Muscle layer of colon (tissue), 2 donors: Measurements from ENCODE around the gene TKTL1.
"Not testable (repeated sequence)": the region's sequence is repeated elsewhere in the genome, so short reads cannot be mapped to it uniquely, and the experiment has no call there.

Experiments
- H3K27ac ChIP-seq: one replicate; pipeline ENCODE4 v1.7.0; 2013; ENCODE audit warnings: low read depth, mild to moderate bottlenecking, low read length, moderate library complexity
- H3K27me3 ChIP-seq, 2 donors: one replicate each; pipeline ENCODE4 v1.7.0; 2013; ENCODE audit warnings: low read length in 2 of 2, mild to moderate bottlenecking in 2 of 2; ENCODE audit not compliant: insufficient read depth in 2 of 2, control insufficient read depth in 1 of 2
- H3K36me3 ChIP-seq: one replicate; pipeline ENCODE4 v1.7.0; 2013; ENCODE audit warnings: mild to moderate bottlenecking, low read length; ENCODE audit not compliant: insufficient read depth
- H3K4me1 ChIP-seq: one replicate; pipeline ENCODE4 v1.7.0; 2013; ENCODE audit warnings: mild to moderate bottlenecking, low read length; ENCODE audit not compliant: insufficient read depth
- H3K4me3 ChIP-seq, 2 donors: one replicate each; pipeline ENCODE4 v1.7.0; 2013; ENCODE audit warnings: low read length in 2 of 2, low read depth in 1 of 2, mild to moderate bottlenecking in 1 of 2, moderate library complexity in 1 of 2
- H3K9ac ChIP-seq: one replicate; pipeline ENCODE4 v1.7.0; 2013; ENCODE audit warnings: low read length
- H3K9me3 ChIP-seq: one replicate; pipeline ENCODE4 v1.7.0; 2013; ENCODE audit warnings: mild to moderate bottlenecking, low read length
- donor health status: abdominal sarcoma.
- donor health status: Adenocarcinoma of cecum.

The TKTL1 gene, protein sequence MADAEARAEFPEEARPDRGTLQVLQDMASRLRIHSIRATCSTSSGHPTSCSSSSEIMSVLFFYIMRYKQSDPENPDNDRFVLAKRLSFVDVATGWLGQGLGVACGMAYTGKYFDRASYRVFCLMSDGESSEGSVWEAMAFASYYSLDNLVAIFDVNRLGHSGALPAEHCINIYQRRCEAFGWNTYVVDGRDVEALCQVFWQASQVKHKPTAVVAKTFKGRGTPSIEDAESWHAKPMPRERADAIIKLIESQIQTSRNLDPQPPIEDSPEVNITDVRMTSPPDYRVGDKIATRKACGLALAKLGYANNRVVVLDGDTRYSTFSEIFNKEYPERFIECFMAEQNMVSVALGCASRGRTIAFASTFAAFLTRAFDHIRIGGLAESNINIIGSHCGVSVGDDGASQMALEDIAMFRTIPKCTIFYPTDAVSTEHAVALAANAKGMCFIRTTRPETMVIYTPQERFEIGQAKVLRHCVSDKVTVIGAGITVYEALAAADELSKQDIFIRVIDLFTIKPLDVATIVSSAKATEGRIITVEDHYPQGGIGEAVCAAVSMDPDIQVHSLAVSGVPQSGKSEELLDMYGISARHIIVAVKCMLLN

DNA sequence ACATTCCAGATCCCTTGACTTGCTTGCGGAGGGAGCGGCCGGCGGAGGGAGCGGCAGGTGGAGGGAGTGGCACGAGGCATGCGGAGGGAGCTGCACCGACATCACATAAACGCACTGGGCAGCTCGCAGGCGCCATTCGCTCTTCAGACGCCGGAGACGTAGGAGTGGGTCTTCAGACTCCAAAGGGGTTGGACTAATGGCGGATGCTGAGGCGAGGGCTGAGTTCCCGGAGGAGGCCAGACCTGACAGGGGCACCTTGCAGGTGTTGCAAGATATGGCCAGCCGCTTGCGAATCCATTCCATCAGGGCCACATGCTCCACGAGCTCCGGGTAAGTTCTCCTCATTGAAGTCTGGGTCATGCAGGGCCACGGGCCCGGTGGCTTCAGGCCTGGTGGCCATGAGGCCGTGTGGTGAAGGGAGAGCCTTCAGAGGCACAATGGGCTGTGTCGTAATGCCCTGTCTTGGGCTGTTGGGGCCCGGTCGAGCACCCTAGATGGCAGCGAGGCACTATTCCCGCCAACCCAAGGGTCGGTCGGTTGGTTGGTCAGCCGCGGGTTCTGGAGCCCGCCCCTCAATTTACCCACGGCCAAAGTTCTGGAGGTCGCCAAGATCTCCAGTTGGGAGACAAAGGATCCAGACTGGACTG, at the start of gene TKTL1:
TSS of gene TKTL1 (plus strand) at position 132 of the 647 bp plus-strand sequence. CDS start at position 197, 65 bp downstream.
- H3K4me1 ChIP-seq, result no peaks in the 10 kb centered on the region
- no peak within 1 kb of the TSS for H3K4me3 ChIP-seq
- no peak within 1 kb of the TSS for H3K9ac ChIP-seq
- H3K27ac ChIP-seq, result no peak within 1 kb of the TSS
- H3K36me3 ChIP-seq, result no peaks in the 10 kb centered on the region
- H3K9me3 ChIP-seq, result no peaks in the 10 kb centered on the region
- no peaks in the 10 kb centered on the region for H3K27me3 ChIP-seq

DNA sequence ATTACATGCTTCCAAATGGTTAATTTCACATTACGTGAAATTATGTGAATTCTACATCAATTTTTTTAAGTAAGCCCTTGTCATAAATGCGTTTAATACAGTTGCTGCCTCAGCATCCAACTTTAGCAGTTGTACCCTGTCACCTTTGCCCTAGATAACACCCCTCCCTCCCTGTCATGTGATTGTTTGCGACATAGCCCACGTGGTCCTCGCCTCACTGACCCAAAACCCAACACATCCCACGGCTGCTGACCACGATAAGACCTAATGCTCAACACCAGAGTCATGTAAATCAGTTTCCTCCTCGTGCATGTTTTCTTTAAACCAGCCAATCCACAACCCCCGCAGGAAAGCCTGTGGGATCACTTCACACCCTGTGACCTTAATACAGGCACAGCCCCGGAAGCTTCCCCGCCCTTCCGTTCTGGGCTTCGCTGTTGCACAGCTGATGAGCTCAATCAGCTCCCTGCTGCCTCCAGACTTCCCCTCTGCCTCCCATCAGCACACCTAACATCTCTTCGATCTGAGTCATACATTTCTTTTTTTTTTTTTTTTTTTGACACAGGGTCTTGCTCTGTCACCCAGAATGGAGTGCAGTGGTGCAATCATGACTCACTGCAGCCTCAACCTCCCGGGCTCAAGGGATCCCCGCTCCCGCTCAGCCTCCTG, 48.1 kb upstream of the TKTL1 start:
- H3K4me1 ChIP-seq, H3K27ac ChIP-seq, H3K36me3 ChIP-seq, H3K9ac ChIP-seq, H3K9me3 ChIP-seq, H3K27me3 ChIP-seq, H3K4me3 ChIP-seq: not testable (repeated sequence)

DNA sequence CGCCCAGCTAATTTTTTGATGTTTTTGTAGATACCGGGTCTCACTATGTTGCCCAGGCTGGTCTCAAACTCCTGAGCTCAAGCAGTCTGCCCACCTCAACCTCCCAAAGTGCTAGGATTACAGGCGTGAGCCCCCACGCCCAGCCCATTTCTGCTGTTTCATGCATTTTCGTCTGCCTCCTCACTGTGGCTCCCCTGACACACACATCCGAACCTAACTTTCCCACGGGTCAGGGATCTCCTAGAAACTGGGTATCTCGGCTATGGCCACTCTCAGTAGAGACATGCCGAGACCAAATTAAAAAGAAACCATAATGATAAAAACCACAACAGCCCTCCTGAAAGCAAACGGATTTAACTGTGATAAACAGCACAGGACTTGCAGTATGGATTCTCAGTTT, 47.5 kb upstream of the TKTL1 start:
- H3K36me3 ChIP-seq, H3K9ac ChIP-seq, H3K27me3 ChIP-seq, H3K4me1 ChIP-seq, H3K4me3 ChIP-seq, H3K9me3 ChIP-seq, H3K27ac ChIP-seq: not testable (repeated sequence)

DNA sequence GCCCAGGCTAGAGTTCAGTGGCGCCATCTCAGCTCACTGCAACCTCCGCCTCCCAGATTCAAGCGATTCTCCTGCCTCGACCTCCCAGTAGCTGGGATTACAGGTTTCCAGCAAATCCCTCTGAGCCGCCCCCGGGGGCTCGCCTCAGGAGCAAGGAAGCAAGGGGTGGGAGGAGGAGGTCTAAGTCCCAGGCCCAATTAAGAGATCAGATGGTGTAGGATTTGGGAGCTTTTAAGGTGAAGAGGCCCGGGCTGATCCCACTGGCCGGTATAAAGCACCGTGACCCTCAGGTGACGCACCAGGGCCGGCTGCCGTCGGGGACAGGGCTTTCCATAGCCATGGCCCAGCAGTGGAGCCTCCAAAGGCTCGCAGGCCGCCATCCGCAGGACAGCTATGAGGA, 38.3 kb upstream of the TKTL1 start, which contains the start of gene OPN1MW3:
TSS of gene OPN1MW3 (plus strand) at position 301 of the 400 bp plus-strand sequence. CDS start at position 339, 38 bp downstream.
- H3K27me3 ChIP-seq, H3K4me3 ChIP-seq, H3K27ac ChIP-seq, H3K9me3 ChIP-seq, H3K4me1 ChIP-seq, H3K36me3 ChIP-seq, H3K9ac ChIP-seq: not testable (repeated sequence)

DNA sequence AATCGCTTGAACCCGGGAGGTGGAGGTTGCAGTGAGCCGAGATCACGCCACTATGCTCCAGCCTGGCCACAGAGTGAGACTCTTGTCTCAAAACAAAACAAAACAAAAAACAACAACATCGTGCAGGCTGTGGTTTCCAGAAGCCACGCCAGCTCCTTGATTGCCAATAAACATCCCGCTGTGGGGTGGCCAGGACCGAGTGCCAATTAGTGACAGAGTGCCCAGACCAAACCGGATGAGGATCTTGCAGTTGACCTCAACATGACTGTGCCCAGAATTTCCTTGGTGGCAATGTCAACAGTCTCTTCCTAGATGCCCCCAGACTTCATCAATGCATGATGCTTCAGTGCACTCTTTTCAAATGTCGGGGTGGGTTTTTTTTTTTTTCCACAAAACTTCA, 36.9 kb upstream of the TKTL1 start:
- not testable (repeated sequence) for H3K27ac ChIP-seq, H3K4me3 ChIP-seq, H3K4me1 ChIP-seq, H3K36me3 ChIP-seq, H3K9ac ChIP-seq, H3K27me3 ChIP-seq, H3K9me3 ChIP-seq

DNA sequence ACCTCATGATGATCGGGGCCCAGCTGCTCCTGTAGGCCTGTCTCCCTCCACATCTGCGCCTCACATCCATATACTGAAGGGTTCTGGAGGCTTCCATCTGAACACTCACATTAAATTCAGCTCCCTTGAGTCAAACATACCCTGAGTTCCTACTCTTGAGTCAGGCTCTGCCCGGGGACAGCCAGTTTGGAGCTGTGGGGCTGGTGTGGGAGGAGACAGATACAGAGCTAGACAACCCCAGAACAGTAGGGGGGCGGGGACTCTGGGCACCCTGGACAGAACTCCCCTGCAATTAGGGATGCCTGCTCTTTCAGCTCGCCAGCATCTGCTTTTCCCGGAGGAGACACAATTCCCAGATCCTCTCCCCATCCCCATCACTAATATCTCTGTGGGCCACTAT, 32.5 kb upstream of the TKTL1 start:
- not testable (repeated sequence) for H3K4me1 ChIP-seq, H3K36me3 ChIP-seq, H3K4me3 ChIP-seq, H3K27ac ChIP-seq, H3K9me3 ChIP-seq, H3K27me3 ChIP-seq, H3K9ac ChIP-seq

DNA sequence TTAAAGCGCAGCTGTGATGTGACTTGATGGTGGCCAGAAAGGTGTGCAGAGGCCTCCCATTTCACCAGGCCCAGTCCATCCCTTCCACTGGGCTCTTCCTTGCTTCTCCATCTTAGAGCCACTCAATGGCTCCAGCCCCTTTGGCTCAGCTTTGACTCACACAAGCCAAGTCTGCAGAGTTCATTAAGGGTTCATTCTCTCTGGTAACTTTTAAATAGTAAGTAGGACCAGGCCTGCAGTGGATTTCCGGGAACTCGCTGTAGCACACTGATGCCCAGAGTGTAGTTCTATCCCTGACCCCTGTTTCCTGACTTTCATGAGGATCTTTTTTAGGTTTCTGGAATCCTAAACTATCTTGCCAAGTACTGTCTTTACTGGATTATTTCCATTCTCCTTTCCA, 26.4 kb upstream of the TKTL1 start:
- not testable (repeated sequence) for H3K4me3 ChIP-seq, H3K27ac ChIP-seq, H3K4me1 ChIP-seq, H3K36me3 ChIP-seq, H3K27me3 ChIP-seq, H3K9me3 ChIP-seq, H3K9ac ChIP-seq

DNA sequence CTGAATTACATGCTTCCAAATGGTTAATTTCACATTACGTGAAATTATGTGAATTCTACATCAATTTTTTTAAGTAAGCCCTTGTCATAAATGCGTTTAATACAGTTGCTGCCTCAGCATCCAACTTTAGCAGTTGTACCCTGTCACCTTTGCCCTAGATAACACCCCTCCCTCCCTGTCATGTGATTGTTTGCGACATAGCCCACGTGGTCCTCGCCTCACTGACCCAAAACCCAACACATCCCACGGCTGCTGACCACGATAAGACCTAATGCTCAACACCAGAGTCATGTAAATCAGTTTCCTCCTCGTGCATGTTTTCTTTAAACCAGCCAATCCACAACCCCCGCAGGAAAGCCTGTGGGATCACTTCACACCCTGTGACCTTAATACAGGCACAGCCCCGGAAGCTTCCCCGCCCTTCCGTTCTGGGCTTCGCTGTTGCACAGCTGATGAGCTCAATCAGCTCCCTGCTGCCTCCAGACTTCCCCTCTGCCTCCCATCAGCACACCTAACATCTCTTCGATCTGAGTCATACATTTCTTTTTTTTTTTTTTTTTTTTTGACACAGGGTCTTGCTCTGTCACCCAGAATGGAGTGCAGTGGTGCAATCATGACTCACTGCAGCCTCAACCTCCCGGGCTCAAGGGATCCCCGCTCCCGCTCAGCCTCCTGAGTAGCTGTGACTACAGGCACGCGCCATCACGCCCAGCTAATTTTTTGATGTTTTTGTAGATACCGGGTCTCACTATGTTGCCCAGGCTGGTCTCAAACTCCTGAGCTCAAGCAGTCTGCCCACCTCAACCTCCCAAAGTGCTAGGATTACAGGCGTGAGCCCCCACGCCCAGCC, 10.9 kb upstream of the TKTL1 start:
- H3K27ac ChIP-seq, H3K4me1 ChIP-seq, H3K36me3 ChIP-seq, H3K4me3 ChIP-seq, H3K9me3 ChIP-seq, H3K9ac ChIP-seq, H3K27me3 ChIP-seq: not testable (repeated sequence)

DNA sequence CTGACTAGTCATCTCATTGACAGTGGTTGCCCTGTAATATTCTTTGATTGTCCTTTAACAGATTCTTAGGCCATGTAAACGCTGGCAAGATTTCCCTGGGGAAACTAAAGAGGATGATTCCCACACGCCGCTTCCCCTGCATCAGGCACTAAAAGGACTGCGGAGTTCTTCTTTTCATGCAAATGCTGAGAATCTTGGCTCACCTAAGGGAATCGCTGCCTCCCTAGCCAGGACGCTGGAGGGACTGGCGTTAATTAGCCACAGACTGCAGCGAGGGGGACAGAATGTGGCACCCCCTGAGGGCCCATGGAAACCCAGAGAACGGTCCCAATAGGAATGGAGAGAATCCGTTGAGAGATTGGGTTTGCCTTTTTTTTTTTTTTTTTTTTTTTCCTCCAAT, 9.2 kb upstream of the TKTL1 start:
- H3K27me3 ChIP-seq, H3K4me1 ChIP-seq, H3K9me3 ChIP-seq, H3K36me3 ChIP-seq, H3K4me3 ChIP-seq, H3K9ac ChIP-seq, H3K27ac ChIP-seq: not testable (repeated sequence)

DNA sequence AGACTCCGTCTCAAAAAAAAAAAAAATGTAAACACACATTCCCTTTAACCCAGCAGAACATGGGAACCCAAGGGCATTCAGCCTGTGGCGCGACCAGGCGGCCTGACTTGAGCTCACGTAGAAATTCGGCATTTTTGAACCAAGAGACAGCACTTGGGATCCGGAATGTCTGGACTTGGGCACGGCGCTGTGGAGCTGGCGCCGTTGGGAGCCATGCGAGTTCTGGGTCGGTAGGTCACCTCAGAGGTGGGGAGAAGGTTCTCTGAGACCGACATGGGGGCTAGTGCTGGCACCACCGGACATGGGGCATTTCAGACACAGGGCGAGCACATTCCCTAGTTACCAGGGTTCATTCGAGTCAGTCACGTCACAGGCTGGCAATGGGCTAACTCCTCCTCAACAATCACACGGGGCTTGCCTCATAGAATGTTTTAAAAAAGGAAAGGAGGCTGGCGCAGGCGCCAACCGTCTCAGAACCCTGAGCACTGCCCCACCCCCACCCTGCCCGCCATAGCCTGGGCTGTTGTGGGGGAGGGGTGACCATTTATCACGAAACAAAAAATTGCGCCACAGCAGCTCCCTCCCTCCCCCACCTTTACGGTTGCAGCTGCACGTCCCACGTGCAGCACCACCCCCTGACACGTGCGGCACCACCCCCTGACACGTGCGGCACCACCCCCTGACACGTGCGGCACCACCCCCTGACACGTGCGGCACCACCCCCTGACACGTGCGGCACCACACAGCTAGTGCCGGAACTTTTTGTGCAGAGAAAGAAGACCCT, 612 bp upstream of the TKTL1 start, which contains the start of gene TEX28:
TSS of gene TEX28 (minus strand) at position 334 of the 784 bp plus-strand sequence. CDS start 3,007 bp downstream, outside the sequence.
- Histone ChIP-seq H3K9me3 (no peaks in the 10 kb centered on the region), H3K9ac (no peak within 1 kb of the TSS), H3K4me1 (no peaks in the 10 kb centered on the region), H3K36me3 (no peaks in the 10 kb centered on the region), H3K27ac (no peak within 1 kb of the TSS), H3K27me3 (no peaks in the 10 kb centered on the region), H3K4me3 (no peak within 1 kb of the TSS)
